Activated naive CD4-positive, alpha-beta T cell treated with anti-CD3 and anti-CD28 coated beads, Interleukin-2, amount 50 U/mL, for 24 hours (primary cell): Measurements from ENCODE around the gene CDC14A.

ENCODE experiments used
- H3K27ac Mint-ChIP-seq: one replicate; pipeline ENCODE4 v1.8.0; 2021; ENCODE audit warnings: mild to moderate bottlenecking, mixed read lengths
- H3K27me3 Mint-ChIP-seq: one replicate; pipeline ENCODE4 v1.8.0; 2021; ENCODE audit warnings: mixed read lengths
- H3K36me3 Mint-ChIP-seq: one replicate; pipeline ENCODE4 v1.8.0; 2021; ENCODE audit warnings: mixed read lengths
- H3K4me1 Mint-ChIP-seq: one replicate; pipeline ENCODE4 v1.8.0; 2021; ENCODE audit warnings: mixed read lengths
- H3K4me3 Mint-ChIP-seq: one replicate; pipeline ENCODE4 v1.8.0; 2021; ENCODE audit warnings: mild to moderate bottlenecking, mixed read lengths
- H3K9me3 Mint-ChIP-seq: one replicate; pipeline ENCODE4 v1.8.0; 2021; ENCODE audit warnings: mixed read lengths

Gene CDC14A

GRCh38 chr1:100556925-100557605 lies 204.8 kb downstream of the CDC14A start:
- H3K9me3 Mint-ChIP-seq, result peaks cover 48% of the 10 kb centered on the region
- no peak overlapping the region for H3K4me3 Mint-ChIP-seq
- H3K27me3 Mint-ChIP-seq, result peaks cover 13% of the 10 kb centered on the region
- no peaks in the 10 kb centered on the region for H3K4me1 Mint-ChIP-seq
- no peak overlapping the region for H3K27ac Mint-ChIP-seq
- peaks cover 22% of the 10 kb centered on the region for H3K36me3 Mint-ChIP-seq

DNA sequence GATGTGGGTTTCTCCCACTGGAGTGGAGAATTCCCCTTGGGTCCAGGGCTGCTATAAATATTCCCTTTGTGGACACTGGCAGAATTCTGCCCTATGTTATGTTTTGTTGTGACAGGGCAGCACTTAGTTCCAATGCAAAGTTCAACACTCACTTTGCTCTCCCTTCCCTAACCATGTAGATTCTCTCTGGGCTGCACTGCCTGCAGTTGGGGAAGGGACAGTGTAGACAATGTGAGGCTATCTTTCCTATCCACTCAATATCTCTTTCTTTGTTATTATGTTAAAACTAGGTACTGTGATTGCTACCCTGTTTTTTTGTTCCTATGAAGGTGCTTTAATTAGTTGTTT lies 205.3 kb downstream of the CDC14A start:
- peaks cover 13% of the 10 kb centered on the region for H3K27me3 Mint-ChIP-seq
- no peak overlapping the region for H3K4me3 Mint-ChIP-seq
- peaks cover 42% of the 10 kb centered on the region for H3K9me3 Mint-ChIP-seq
- no peaks in the 10 kb centered on the region for H3K4me1 Mint-ChIP-seq
- peaks cover 20% of the 10 kb centered on the region for H3K36me3 Mint-ChIP-seq
- no peak overlapping the region for H3K27ac Mint-ChIP-seq

GRCh38 chr1:100565533-100565932 lies 213.2 kb downstream of the CDC14A start:
- peaks cover 6% of the 10 kb centered on the region for H3K9me3 Mint-ChIP-seq
- no peaks in the 10 kb centered on the region for H3K36me3 Mint-ChIP-seq
- no peaks in the 10 kb centered on the region for H3K4me1 Mint-ChIP-seq
- peaks cover 11% of the 10 kb centered on the region for H3K27me3 Mint-ChIP-seq
- H3K27ac Mint-ChIP-seq, result no peak overlapping the region
- no peak overlapping the region for H3K4me3 Mint-ChIP-seq

- Mint-ChIP-seq H3K4me1 (no peaks in the 10 kb centered on the region), H3K4me3 (no peak overlapping the region), H3K27ac (no peak overlapping the region), H3K9me3 (peaks cover 10% of the 10 kb centered on the region), H3K36me3 (no peaks in the 10 kb centered on the region), H3K27me3 (peaks cover 15% of the 10 kb centered on the region)
Observed at GRCh38 chr1:100565937-100566699, 213.8 kb downstream of the CDC14A start.

- Mint-ChIP-seq H3K9me3 (peaks cover 14% of the 10 kb centered on the region), H3K27me3 (peaks cover 22% of the 10 kb centered on the region), H3K36me3 (no peaks in the 10 kb centered on the region), H3K4me1 (no peaks in the 10 kb centered on the region), H3K4me3 (no peak overlapping the region), H3K27ac (no peak overlapping the region)
Observed at GRCh38 chr1:100567062-100567461, 214.8 kb downstream of the CDC14A start.
